Esophagus squamous epithelium (tissue), 5 donors: ENCODE data around the gene TAS2R60. TPM values are rescaled to one million over a fixed set of nuclear protein-coding genes. Genes with fewer than 3 reads are reported as not detected.
A peak's percentile ranks its signal among the peaks of the same experiment; 100 is the strongest.

ENCODE experiments used
- DNase-seq: peaks from one replicate; lab custom pipeline; 2025; lab: John Stamatoyannopoulos, UW
- H3K27ac ChIP-seq, 4 donors: fragments of 200-600 bp; sonication (generic); one replicate each; pipeline ENCODE4 v1.5.1; 2016 to 2019; ENCODE audit warnings: mild to moderate bottlenecking in 1 of 4
- H3K27me3 ChIP-seq, 4 donors: fragments of 200-600 bp; sonication (generic); 1 replicate in 3 of 4; 2 replicates in 1 of 4; pipeline versions ENCODE4 v1.5.1 to v1.6.0; 2017 to 2021; ENCODE audit warnings: antibody characterized with exemption in 1 of 4
- H3K36me3 ChIP-seq, 3 donors: fragments of 200-600 bp; sonication (generic); one replicate each; pipeline ENCODE4 v1.5.1; 2016 to 2019
- H3K4me1 ChIP-seq, 3 donors: fragments of 200-600 bp; sonication (generic); one replicate each; pipeline ENCODE4 v1.5.1; 2017 to 2019
- H3K4me3 ChIP-seq, 4 donors: fragments of 200-600 bp; sonication (generic); 1 replicate in 3 of 4; 2 replicates in 1 of 4; pipeline ENCODE4 v1.5.1; 2016 to 2019; ENCODE audit warnings: mild to moderate bottlenecking in 2 of 4, moderate library complexity in 1 of 4
- H3K9me3 ChIP-seq, 3 donors: fragments of 200-600 bp; sonication (generic); one replicate each; pipeline ENCODE4 v1.5.1; 2016 to 2019
- CTCF ChIP-seq, 6 experiments: fragments of 450-650 bp in 4 of 6; fragments of 200-600 bp in 2 of 6; sonication (generic) in 2 of 6; IDR thresholded peaks; one replicate each; pipeline ENCODE4 v1.5.1; 2016 to 2019; ENCODE audit warnings: antibody characterized with exemption in 6 of 6, mild to moderate bottlenecking in 4 of 6, moderate library complexity in 4 of 6
- POLR2A ChIP-seq, 4 donors: fragments of 450-650 bp; IDR thresholded peaks; one replicate each; pipeline ENCODE4 v1.6.1; 2017; ENCODE audit warnings: antibody characterized with exemption in 4 of 4, mild to moderate bottlenecking in 4 of 4, moderate library complexity in 3 of 4
- WGBS, 2 donors: methylation state at CpG; one replicate each; pipeline ENCODE4 v1.1.5; 2018; 5-methylcytosine and 5-hydroxymethylcytosine counted together
- intact Hi-C: fragments of 100-400 bp; cut with DNase I; formaldehyde crosslinking; loops from one replicate; pipeline ENCODE4 v1.15.0; 2022
- total RNA-seq, 4 donors: library from RNA; depleted of rRNA; stranded (reverse); fragments of >200 nt; gene quantifications; one replicate each; pipeline ENCODE4 v1.1.0, GENCODE V29; 2016
- donor health status: DM: yes; HTN: yes; CAD: no.

Gene TAS2R60
- total RNA-seq, 4 donors from 2014 or later, result not detected

GRCh38 chr7:143459359-143459758 lies 16.1 kb downstream of the TAS2R60 start:
- peaks cover 3 to 53% (median 13%) of the 10 kb centered on the region in 3 donors for H3K4me1 ChIP-seq
- H3K4me3 ChIP-seq, result no peak overlapping the region
- no peaks in the 10 kb centered on the region for H3K9me3 ChIP-seq
- 80 to 100% methylated on average over 1 of the region's 1 CpG for WGBS, 2 donors
- TF ChIP-seq CTCF (IDR thresholded peaks at IDR 0.05), result no peak
- no peak for TF ChIP-seq POLR2A (IDR thresholded peaks at IDR 0.05)
- no peaks in the 10 kb centered on the region for H3K36me3 ChIP-seq
- no peaks in the 10 kb centered on the region for H3K27me3 ChIP-seq
- DNase-seq, result no peak
- intact Hi-C loops, result no loop called here
- H3K27ac ChIP-seq, result peak overlapping the region in 3 of 4 donors; percentile 61 to 78 (median 75)

GRCh38 chr7:143460271-143460979 lies 17.2 kb downstream of the TAS2R60 start:
- H3K4me3 ChIP-seq, result no peak overlapping the region
- H3K27me3 ChIP-seq, result no peaks in the 10 kb centered on the region
- WGBS, 2 donors, result 72% methylated on average over 4 of the region's 4 CpGs
- H3K27ac ChIP-seq, result peak overlapping the region in 3 of 4 donors; percentile 61 to 78 (median 75)
- intact Hi-C loops, result no loop called here
- no peak for DNase-seq
- TF ChIP-seq POLR2A (IDR thresholded peaks at IDR 0.05), result no peak
- no peaks in the 10 kb centered on the region for H3K9me3 ChIP-seq
- H3K36me3 ChIP-seq, result no peaks in the 10 kb centered on the region
- peaks cover 3 to 46% (median 13%) of the 10 kb centered on the region in 3 donors for H3K4me1 ChIP-seq

GRCh38 chr7:143462045-143462444 lies 18.8 kb downstream of the TAS2R60 start:
- Histone ChIP-seq H3K9me3 (no peaks in the 10 kb centered on the region), H3K4me1 (peaks cover 3 to 43% (median 13%) of the 10 kb centered on the region in 3 donors), H3K27ac (no peak overlapping the region), H3K27me3 (no peaks in the 10 kb centered on the region), H3K36me3 (no peaks in the 10 kb centered on the region), H3K4me3 (no peak overlapping the region)
- WGBS, 2 donors, result 84 to 88% methylated on average over 3 of the region's 3 CpGs
- DNase-seq, result no peak
- TF ChIP-seq CTCF (IDR thresholded peaks at IDR 0.05), result no peak
- no peak for TF ChIP-seq POLR2A (IDR thresholded peaks at IDR 0.05)
- intact Hi-C loops, result no loop called here

- H3K4me3 ChIP-seq, result no peak overlapping the region
- no peaks in the 10 kb centered on the region for H3K9me3 ChIP-seq
- H3K4me1 ChIP-seq, result peaks cover 3 to 41% (median 11%) of the 10 kb centered on the region in 3 donors
- intact Hi-C loops, result no loop called here
- H3K27ac ChIP-seq, result peak overlapping the region in 2 of 4 donors; percentile 30 to 31
- no peak for TF ChIP-seq CTCF (IDR thresholded peaks at IDR 0.05)
- no peak for TF ChIP-seq POLR2A (IDR thresholded peaks at IDR 0.05)
- no peak for DNase-seq
- no peaks in the 10 kb centered on the region for H3K36me3 ChIP-seq
- H3K27me3 ChIP-seq, result no peaks in the 10 kb centered on the region
Observed at GRCh38 chr7:143463556-143463955, 20.3 kb downstream of the TAS2R60 start.

- peak overlapping the region in 2 of 4 donors; percentile 30 to 31 for H3K27ac ChIP-seq
- peaks cover 0 to 37% (median 7%) of the 10 kb centered on the region in 3 donors for H3K4me1 ChIP-seq
- TF ChIP-seq POLR2A (IDR thresholded peaks at IDR 0.05) (no peak), CTCF (IDR thresholded peaks at IDR 0.05) (no peak)
- WGBS, 2 donors, result 50 to 60% methylated on average over 1 of the region's 1 CpG
- H3K4me3 ChIP-seq, result no peak overlapping the region
- no peaks in the 10 kb centered on the region for H3K36me3 ChIP-seq
- no peaks in the 10 kb centered on the region for H3K9me3 ChIP-seq
- no peaks in the 10 kb centered on the region for H3K27me3 ChIP-seq
- intact Hi-C loops, result no loop called here
- no peak for DNase-seq
Observed at GRCh38 chr7:143463957-143464356, 20.7 kb downstream of the TAS2R60 start.
